ENCODE measurements around the gene CDKN2D. TPM values are rescaled to one million over a fixed set of nuclear protein-coding genes. Genes with fewer than 3 reads are reported as not detected.

Gene CDKN2D
- total and polyA plus RNA-seq, 2 of the 13 experiments (the other 11 are each of a cell fraction or from before 2014, with no cell fraction given), result 5.4 to 8.6 TPM

DNA sequence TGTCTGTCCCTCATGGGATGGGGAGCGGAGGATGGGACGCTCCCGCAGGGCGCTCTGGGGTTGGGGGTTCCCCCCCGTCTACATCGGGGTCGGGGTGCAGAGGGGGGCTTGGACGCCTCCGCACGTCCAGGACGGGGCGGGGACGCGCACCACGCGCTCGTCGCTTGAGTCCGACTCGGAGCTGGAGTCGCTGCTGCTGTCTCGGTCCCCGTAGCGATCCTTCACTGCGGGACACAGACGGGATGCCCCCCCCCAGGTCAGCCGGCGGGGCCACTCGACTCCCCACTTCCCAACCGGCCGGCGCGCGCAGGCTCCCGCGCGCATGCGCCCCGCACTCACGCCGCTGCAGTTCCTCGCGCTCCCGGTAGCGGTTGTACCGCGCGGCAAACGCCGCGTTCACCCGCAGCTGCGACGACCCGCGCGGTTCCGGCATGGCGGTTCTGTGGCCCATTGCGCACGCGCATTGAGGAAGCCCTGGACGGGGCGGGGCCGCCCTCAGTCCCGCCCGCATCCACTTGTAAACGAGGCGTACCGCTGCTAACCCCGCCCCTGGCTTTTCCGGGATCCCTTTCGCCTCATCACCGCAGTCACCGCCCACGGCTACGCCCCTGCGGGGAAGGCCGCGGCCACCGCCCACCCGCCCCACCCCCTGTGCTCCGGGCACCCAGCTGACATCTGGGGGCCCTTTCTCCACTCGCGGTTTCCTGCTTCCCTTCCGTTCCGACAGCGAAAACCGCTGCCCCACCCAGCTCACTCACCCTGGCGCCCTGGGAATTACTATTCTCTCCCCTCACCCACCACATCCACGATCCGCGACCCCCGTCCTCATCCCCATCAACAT lies 3.0 kb downstream of the CDKN2D start, which contains the start of gene KRI1 (continued):
- TF ChIP-seq ARID4A (CRISPR knock-in tag; IDR thresholded peaks at IDR 0.05; ENCODE audit: borderline replicate concordance) (peak; percentile 93), PCBP1 (IDR thresholded peaks at IDR 0.05; ENCODE audit: borderline replicate concordance, low read depth, low read length) (0 out of 2 replicates have a peak, but pooled peaks have one; percentile 1), DR1 (CRISPR knock-in tag; IDR thresholded peaks at IDR 0.05) (peak; percentile 44; the same call in 1 of the 2 replicates), ZNF12 (CRISPR knock-in tag; IDR thresholded peaks at IDR 0.05) (0 out of 2 replicates have a peak, but pooled peaks have one; percentile 62), DPF2 (CRISPR knock-in tag; IDR thresholded peaks at IDR 0.05; ENCODE audit: borderline replicate concordance, low read depth) (no peak), ZNF703 (CRISPR knock-in tag; IDR thresholded peaks at IDR 0.05; ENCODE audit: borderline replicate concordance) (no peak; the same call in 1 of the 2 replicates), ZNF253 (CRISPR knock-in tag; IDR thresholded peaks at IDR 0.05; ENCODE audit: borderline replicate concordance) (0 out of 2 replicates have a peak, but pooled peaks have one; percentile 48), MEF2D (CRISPR knock-in tag; IDR thresholded peaks at IDR 0.05) (no peak), ZNF451 (CRISPR knock-in tag; IDR thresholded peaks at IDR 0.05) (peak; percentile 98), ZNF709 (CRISPR knock-in tag; IDR thresholded peaks at IDR 0.05) (peak; percentile 93), THAP11 (CRISPR knock-in tag; IDR thresholded peaks at IDR 0.05) (peak; percentile 82), NR2F1 (CRISPR knock-in tag; IDR thresholded peaks at IDR 0.05) (no peak), ZBED4 (CRISPR knock-in tag; IDR thresholded peaks at IDR 0.05; ENCODE audit: borderline replicate concordance) (peak; percentile 100), NFE2 (CRISPR knock-in tag; IDR thresholded peaks at IDR 0.05) (no peak), ZNF543 (CRISPR knock-in tag; IDR thresholded peaks at IDR 0.05) (no peak), BORCS8-MEF2B (CRISPR knock-in tag; IDR thresholded peaks at IDR 0.05) (peak; percentile 92), ZNF101 (CRISPR knock-in tag; IDR thresholded peaks at IDR 0.05; ENCODE audit: borderline replicate concordance, low read depth) (no peak), ZNF891 (CRISPR knock-in tag; IDR thresholded peaks at IDR 0.05) (peak; percentile 96)
- TF ChIP-seq, protein P1, sequence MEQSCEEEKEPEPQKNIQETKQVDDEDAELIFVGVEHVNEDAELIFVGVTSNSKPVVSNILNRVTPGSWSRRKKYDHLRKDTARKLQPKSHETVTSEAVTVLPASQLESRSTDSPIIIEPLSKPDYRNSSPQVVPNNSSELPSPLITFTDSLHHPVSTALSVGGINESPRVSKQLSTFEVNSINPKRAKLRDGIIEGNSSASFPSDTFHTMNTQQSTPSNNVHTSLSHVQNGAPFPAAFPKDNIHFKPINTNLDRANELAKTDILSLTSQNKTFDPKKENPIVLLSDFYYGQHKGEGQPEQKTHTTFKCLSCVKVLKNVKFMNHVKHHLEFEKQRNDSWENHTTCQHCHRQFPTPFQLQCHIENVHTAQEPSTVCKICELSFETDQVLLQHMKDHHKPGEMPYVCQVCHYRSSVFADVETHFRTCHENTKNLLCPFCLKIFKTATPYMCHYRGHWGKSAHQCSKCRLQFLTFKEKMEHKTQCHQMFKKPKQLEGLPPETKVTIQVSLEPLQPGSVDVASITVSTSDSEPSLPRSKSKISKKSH (CRISPR knock-in tag; IDR thresholded peaks at IDR 0.05; ENCODE audit: borderline replicate concordance), result peak; percentile 95; the same call in 1 of the 2 replicates

All from HepG2 (cell line).